Activated T-cell treated with anti-CD3 and anti-CD28 coated beads, Interleukin-2, amount 50 U/mL, for 24 hours (primary cell): Measurements from ENCODE around the gene SLC46A2.

Source experiments
- DNase-seq: peaks from one replicate; pipeline ENCODE4 v3.0.0-alpha.2; 2020
- H3K27ac Mint-ChIP-seq: 2 replicates; pipeline ENCODE4 v1.8.0; 2020; ENCODE audit warnings: mild to moderate bottlenecking, mixed read lengths
- H3K27me3 Mint-ChIP-seq: 2 replicates; pipeline ENCODE4 v1.8.0; 2020; ENCODE audit warnings: mixed read lengths
- H3K36me3 Mint-ChIP-seq: 2 replicates; pipeline ENCODE4 v1.8.0; 2020; ENCODE audit warnings: low read depth, mixed read lengths
- H3K4me1 Mint-ChIP-seq: 2 replicates; pipeline ENCODE4 v1.8.0; 2020; ENCODE audit warnings: low read depth, mixed read lengths
- H3K4me3 Mint-ChIP-seq: 2 replicates; pipeline ENCODE4 v1.8.0; 2020; ENCODE audit warnings: mild to moderate bottlenecking, moderate library complexity, mixed read lengths
- H3K9me3 Mint-ChIP-seq: 2 replicates; pipeline ENCODE4 v1.8.0; 2020; ENCODE audit warnings: mixed read lengths

SLC46A2 gene

GRCh38 chr9:112839331-112839730 is 51.3 kb downstream of the SLC46A2 start:
- Mint-ChIP-seq H3K9me3 (no peaks in the 10 kb centered on the region), H3K4me1 (peaks cover under 1% of the 10 kb centered on the region), H3K27ac (no peak overlapping the region), H3K36me3 (peaks cover 34% of the 10 kb centered on the region), H3K27me3 (no peaks in the 10 kb centered on the region), H3K4me3 (no peak overlapping the region)
- no peak for DNase-seq

GRCh38 chr9:112838342-112838741 is 52.3 kb downstream of the SLC46A2 start:
- Mint-ChIP-seq H3K36me3 (peaks cover 34% of the 10 kb centered on the region), H3K4me3 (no peak overlapping the region), H3K4me1 (no peaks in the 10 kb centered on the region), H3K27me3 (no peaks in the 10 kb centered on the region), H3K27ac (no peak overlapping the region), H3K9me3 (no peaks in the 10 kb centered on the region)
- DNase-seq: no peak

GRCh38 chr9:112836394-112836793 is 54.3 kb downstream of the SLC46A2 start:
- peaks cover 36% of the 10 kb centered on the region for H3K36me3 Mint-ChIP-seq
- no peak overlapping the region for H3K27ac Mint-ChIP-seq
- no peak for DNase-seq
- no peak overlapping the region for H3K4me3 Mint-ChIP-seq
- no peaks in the 10 kb centered on the region for H3K9me3 Mint-ChIP-seq
- no peaks in the 10 kb centered on the region for H3K4me1 Mint-ChIP-seq
- no peaks in the 10 kb centered on the region for H3K27me3 Mint-ChIP-seq

GRCh38 chr9:112833081-112833480 is 57.6 kb downstream of the SLC46A2 start:
- no peak overlapping the region for H3K27ac Mint-ChIP-seq

GRCh38 chr9:112831969-112832368 is 58.7 kb downstream of the SLC46A2 start:
- Mint-ChIP-seq H3K4me3 (no peak overlapping the region), H3K4me1 (peaks cover 8% of the 10 kb centered on the region), H3K9me3 (no peaks in the 10 kb centered on the region), H3K36me3 (peaks cover 23% of the 10 kb centered on the region), H3K27ac (no peak overlapping the region), H3K27me3 (no peaks in the 10 kb centered on the region)
- no peak for DNase-seq

More at GRCh38 chr9:112833081-112833480, 57.6 kb downstream of the SLC46A2 start:
- peaks cover 24% of the 10 kb centered on the region for H3K36me3 Mint-ChIP-seq
- H3K4me3 Mint-ChIP-seq: no peak overlapping the region
- no peaks in the 10 kb centered on the region for H3K27me3 Mint-ChIP-seq
- no peaks in the 10 kb centered on the region for H3K9me3 Mint-ChIP-seq
- peaks cover 8% of the 10 kb centered on the region for H3K4me1 Mint-ChIP-seq
- no peak for DNase-seq

- no peaks in the 10 kb centered on the region for H3K27me3 Mint-ChIP-seq
- no peak for DNase-seq
- H3K4me3 Mint-ChIP-seq: no peak overlapping the region
- peaks cover 8% of the 10 kb centered on the region for H3K4me1 Mint-ChIP-seq
- no peaks in the 10 kb centered on the region for H3K9me3 Mint-ChIP-seq
- peaks cover 17% of the 10 kb centered on the region for H3K36me3 Mint-ChIP-seq
- H3K27ac Mint-ChIP-seq: no peak overlapping the region
Observed at GRCh38 chr9:112831281-112831851, 59.3 kb downstream of the SLC46A2 start.
